Sigmoid colon (tissue), 7 donors: ENCODE data around the gene GAL. TPM values are rescaled to one million over a fixed set of nuclear protein-coding genes. Genes with fewer than 3 reads are reported as not detected.

ENCODE experiments used
- DNase-seq: peaks from one replicate; pipeline ENCODE4 v3.0.0-alpha.2; 2019
- H3K27ac ChIP-seq, 4 donors: fragments of 200-600 bp; sonication (generic); one replicate each; pipeline ENCODE4 v1.5.1; 2016 to 2019; ENCODE audit warnings: mild to moderate bottlenecking in 1 of 4
- H3K27me3 ChIP-seq, 3 donors: fragments of 200-600 bp; sonication (generic); one replicate each; pipeline ENCODE4 v1.5.1; 2019; ENCODE audit warnings: mild to moderate bottlenecking in 1 of 3
- H3K36me3 ChIP-seq, 4 donors: fragments of 200-600 bp; sonication (generic); one replicate each; pipeline ENCODE4 v1.5.1; 2016 to 2019
- H3K4me1 ChIP-seq, 4 donors: fragments of 200-600 bp; sonication (generic); one replicate each; pipeline ENCODE4 v1.5.1; 2017 to 2019
- H3K4me3 ChIP-seq, 4 donors: fragments of 200-600 bp; sonication (generic); one replicate each; pipeline ENCODE4 v1.5.1; 2017 to 2019; ENCODE audit warnings: mild to moderate bottlenecking in 2 of 4, moderate library complexity in 1 of 4
- H3K9me3 ChIP-seq, 4 donors: fragments of 200-600 bp in 3 of 4; sonication (generic) in 3 of 4; one replicate each; pipeline versions ENCODE4 v1.5.1 to v1.6.1; 2013 to 2019
- EP300 ChIP-seq, 4 donors: sonication (generic); formaldehyde crosslinking; IDR thresholded peaks; one replicate each; pipeline ENCODE4 v1.6.1; 2017; ENCODE audit warnings: antibody characterized with exemption in 4 of 4
- POLR2A ChIP-seq, 2 donors: fragments of 450-650 bp; IDR thresholded peaks; one replicate each; pipeline ENCODE4 v1.6.1; 2016; ENCODE audit warnings: antibody characterized with exemption in 2 of 2, mild to moderate bottlenecking in 2 of 2, moderate library complexity in 2 of 2
- POLR2AphosphoS5 ChIP-seq, 4 donors: sonication (generic); formaldehyde crosslinking; IDR thresholded peaks; one replicate each; pipeline ENCODE4 v1.6.1; 2017; ENCODE audit warnings: antibody characterized with exemption in 4 of 4
- WGBS, 2 donors: extraction: QIAGEN DNeasy Blood & Tissue Kit; methylation state at CpG; one replicate each; pipeline ENCODE4 v1.1.7; 2013; 5-methylcytosine and 5-hydroxymethylcytosine counted together
- intact Hi-C: fragments of 100-400 bp; cut with DNase I; formaldehyde crosslinking; loops from one replicate; pipeline ENCODE4 v1.15.1; 2023
- polyA plus RNA-seq, 3 donors: library from polyadenylated mRNA; stranded (reverse); fragments of 200-250 nt; gene quantifications; one replicate each; pipeline ENCODE4 v1.2.3, GENCODE V29; 2013
- total RNA-seq, 4 donors: library from RNA; depleted of rRNA; stranded (reverse); fragments of >200 nt; gene quantifications; one replicate each; pipeline ENCODE4 v1.1.0, GENCODE V29; 2016
- TF ChIP-seq, protein P1 (sequence below), 4 experiments: fragments of 450-650 bp in 3 of 4; fragments of 200-600 bp in 1 of 4; IDR thresholded peaks; one replicate each; pipeline ENCODE4 v1.5.1; 2016 to 2019; ENCODE audit warnings: antibody characterized with exemption in 4 of 4, mild to moderate bottlenecking in 3 of 4, moderate library complexity in 2 of 4
- donor health status: healthy with polysubstance abuse.
- donor health status: Bipolar disorder and iron deficiency.
- donor health status: healthy.

The GAL gene
- total and polyA plus RNA-seq, 7 donors = 4.1 to 12.9 (median 11.8) TPM; not detected in 2

DNA sequence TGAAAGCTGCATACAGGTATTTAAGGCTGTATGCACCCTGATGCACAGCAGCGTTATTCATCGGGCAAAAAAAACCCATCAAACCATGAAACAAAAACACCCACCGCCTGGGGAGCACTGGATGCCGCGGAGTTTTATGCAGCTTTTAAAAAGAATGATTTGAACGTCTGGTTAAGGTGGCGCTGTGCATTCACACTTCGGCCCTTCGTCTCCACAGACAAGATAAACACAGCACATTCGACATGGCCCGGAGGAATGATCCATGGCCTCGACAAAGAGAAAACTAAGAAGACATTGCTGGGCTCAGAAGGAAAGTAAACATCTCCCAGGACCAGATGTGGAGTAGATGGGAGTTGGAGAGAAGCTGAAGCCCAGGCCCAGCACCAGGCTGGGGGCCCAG, 40.8 kb upstream of the GAL start:
- intact Hi-C loops = no loop called here
- Histone ChIP-seq H3K36me3 (no peaks in the 10 kb centered on the region), H3K27ac (no peak overlapping the region), H3K4me1 (no peaks in the 10 kb centered on the region), H3K9me3 (peaks cover 0 to 13% (median 3%) of the 10 kb centered on the region in 4 donors), H3K4me3 (no peak overlapping the region), H3K27me3 (peaks cover 0 to 24% (median 0%) of the 10 kb centered on the region in 3 donors)
- no peak for TF ChIP-seq POLR2A (IDR thresholded peaks at IDR 0.05)
- TF ChIP-seq, protein P1, sequence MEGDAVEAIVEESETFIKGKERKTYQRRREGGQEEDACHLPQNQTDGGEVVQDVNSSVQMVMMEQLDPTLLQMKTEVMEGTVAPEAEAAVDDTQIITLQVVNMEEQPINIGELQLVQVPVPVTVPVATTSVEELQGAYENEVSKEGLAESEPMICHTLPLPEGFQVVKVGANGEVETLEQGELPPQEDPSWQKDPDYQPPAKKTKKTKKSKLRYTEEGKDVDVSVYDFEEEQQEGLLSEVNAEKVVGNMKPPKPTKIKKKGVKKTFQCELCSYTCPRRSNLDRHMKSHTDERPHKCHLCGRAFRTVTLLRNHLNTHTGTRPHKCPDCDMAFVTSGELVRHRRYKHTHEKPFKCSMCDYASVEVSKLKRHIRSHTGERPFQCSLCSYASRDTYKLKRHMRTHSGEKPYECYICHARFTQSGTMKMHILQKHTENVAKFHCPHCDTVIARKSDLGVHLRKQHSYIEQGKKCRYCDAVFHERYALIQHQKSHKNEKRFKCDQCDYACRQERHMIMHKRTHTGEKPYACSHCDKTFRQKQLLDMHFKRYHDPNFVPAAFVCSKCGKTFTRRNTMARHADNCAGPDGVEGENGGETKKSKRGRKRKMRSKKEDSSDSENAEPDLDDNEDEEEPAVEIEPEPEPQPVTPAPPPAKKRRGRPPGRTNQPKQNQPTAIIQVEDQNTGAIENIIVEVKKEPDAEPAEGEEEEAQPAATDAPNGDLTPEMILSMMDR (IDR thresholded peaks at IDR 0.05) = no peak
- no peak for TF ChIP-seq EP300 (IDR thresholded peaks at IDR 0.05)
- no peak for TF ChIP-seq POLR2AphosphoS5 (IDR thresholded peaks at IDR 0.05)
- 28 to 58% methylated on average over 12 of the region's 12 CpGs for WGBS, 2 donors
- no peak for DNase-seq

DNA sequence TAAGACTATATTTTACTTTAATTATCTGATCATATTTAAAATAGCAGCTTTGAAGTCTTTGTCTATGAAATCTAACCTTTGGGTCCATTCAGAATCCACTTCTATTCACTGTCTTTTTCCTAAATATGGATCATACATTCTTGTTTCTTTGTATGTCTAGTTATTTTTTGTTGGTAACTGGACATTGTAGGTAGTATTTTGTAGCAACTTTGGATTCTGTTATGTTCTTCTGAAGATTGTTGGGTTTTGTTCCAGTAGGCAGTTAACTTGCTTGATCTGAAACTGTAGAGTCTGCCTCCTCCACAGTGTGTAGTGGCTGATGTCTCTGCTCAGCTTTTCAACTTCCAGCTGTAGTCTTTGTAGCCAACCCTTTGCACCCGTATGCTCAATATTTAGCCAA, 37.5 kb upstream of the GAL start:
- H3K27me3 ChIP-seq = peaks cover 0 to 30% (median 0%) of the 10 kb centered on the region in 3 donors
- no peaks in the 10 kb centered on the region for H3K36me3 ChIP-seq
- intact Hi-C loops = no loop called here
- H3K27ac ChIP-seq = no peak overlapping the region
- TF ChIP-seq POLR2AphosphoS5 (IDR thresholded peaks at IDR 0.05) (no peak), POLR2A (IDR thresholded peaks at IDR 0.05) (no peak), EP300 (IDR thresholded peaks at IDR 0.05) (no peak)
- TF ChIP-seq, protein P1 (IDR thresholded peaks at IDR 0.05) = no peak
- H3K9me3 ChIP-seq = peaks cover 0 to 13% (median 3%) of the 10 kb centered on the region in 4 donors
- H3K4me3 ChIP-seq = no peak overlapping the region
- 91 to 98% methylated on average over 1 of the region's 1 CpG for WGBS, 2 donors
- DNase-seq = no peak
- H3K4me1 ChIP-seq = no peaks in the 10 kb centered on the region

DNA sequence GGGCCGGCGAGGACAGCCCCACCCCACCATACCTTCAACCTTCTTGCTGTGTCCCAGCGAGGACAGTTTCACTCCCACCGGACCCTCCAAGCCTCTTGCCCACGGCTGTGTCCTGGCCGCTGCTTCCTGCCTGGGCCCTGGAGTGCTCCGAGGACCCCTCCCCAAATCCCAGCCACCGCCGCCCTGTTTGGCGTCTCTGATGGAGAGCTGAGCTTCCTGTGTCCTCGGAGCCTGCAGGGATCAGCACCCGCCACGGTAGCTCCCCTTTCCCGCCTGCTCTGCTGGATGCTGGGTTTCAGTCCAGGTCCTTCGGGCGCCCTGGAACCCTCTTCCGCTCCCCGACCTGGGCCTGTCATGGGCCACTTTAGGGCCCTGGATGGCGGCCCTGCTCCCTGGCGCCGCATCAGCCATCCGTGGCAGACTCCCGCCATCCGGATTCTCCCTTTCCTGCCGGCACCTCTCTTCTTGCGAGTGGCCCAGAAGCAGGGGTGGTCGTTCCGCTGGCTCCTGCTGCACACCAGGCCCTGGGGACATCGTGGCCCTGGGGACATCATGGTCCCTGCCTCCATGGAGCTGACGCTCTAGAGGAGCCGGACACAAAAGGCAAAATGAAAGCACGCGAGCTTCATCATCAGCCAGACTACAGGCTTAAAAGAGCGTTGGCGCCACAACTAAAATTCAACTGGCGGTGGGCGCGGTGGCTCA, 34.3 kb upstream of the GAL start:
- peaks cover 0 to 35% (median 9%) of the 10 kb centered on the region in 3 donors for H3K27me3 ChIP-seq

DNA sequence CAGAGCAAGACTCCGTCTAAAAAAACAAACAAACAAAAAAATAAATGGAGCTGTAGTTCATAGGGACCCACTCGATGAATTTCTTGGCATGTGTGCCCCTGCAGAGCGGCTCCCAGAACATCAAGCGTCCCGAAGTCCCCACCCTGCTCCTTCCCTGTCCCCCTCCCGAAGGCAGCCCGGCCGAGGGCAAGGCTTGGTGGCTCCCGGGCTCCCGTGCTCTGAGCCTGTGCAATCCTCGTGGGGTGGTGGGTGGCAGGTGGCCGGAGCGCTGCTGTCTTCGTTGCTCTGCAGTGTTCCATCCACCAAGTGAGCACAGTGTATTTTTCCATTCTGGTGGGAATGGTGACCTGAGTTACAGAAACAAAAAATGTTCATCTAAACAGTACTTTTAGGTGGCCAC, 33.5 kb upstream of the GAL start:
- 88 to 89% methylated on average over 14 of the region's 14 CpGs for WGBS, 2 donors
- TF ChIP-seq, protein P1 (IDR thresholded peaks at IDR 0.05) = no peak
- TF ChIP-seq POLR2AphosphoS5 (IDR thresholded peaks at IDR 0.05) = no peak
- TF ChIP-seq POLR2A (IDR thresholded peaks at IDR 0.05) = no peak
- TF ChIP-seq EP300 (IDR thresholded peaks at IDR 0.05) = no peak
- no peak overlapping the region for H3K27ac ChIP-seq
- H3K4me3 ChIP-seq = no peak overlapping the region
- peaks cover 0 to 35% (median 9%) of the 10 kb centered on the region in 3 donors for H3K27me3 ChIP-seq
- peaks cover 0 to 15% (median 6%) of the 10 kb centered on the region in 4 donors for H3K9me3 ChIP-seq
- H3K4me1 ChIP-seq = no peaks in the 10 kb centered on the region
- no peak for DNase-seq
- intact Hi-C loops = no loop called here
- H3K36me3 ChIP-seq = no peaks in the 10 kb centered on the region

More for the DNA sequence above, 34.3 kb upstream of the GAL start:
- no peak overlapping the region for H3K4me3 ChIP-seq
- no peak for DNase-seq
- H3K4me1 ChIP-seq = no peaks in the 10 kb centered on the region
- H3K9me3 ChIP-seq = peaks cover 0 to 15% (median 5%) of the 10 kb centered on the region in 4 donors
- TF ChIP-seq EP300 (IDR thresholded peaks at IDR 0.05) (no peak), POLR2A (IDR thresholded peaks at IDR 0.05) (no peak), POLR2AphosphoS5 (IDR thresholded peaks at IDR 0.05) (no peak)
- TF ChIP-seq, protein P1 (IDR thresholded peaks at IDR 0.05) = no peak
- intact Hi-C loops = no loop called here
- H3K36me3 ChIP-seq = no peaks in the 10 kb centered on the region
- H3K27ac ChIP-seq = no peak overlapping the region
- WGBS, 2 donors = 67 to 75% methylated on average over 38 of the region's 38 CpGs
